ENCODE measurements around the gene LCOR. TPM values are rescaled to one million over a fixed set of nuclear protein-coding genes. Genes with fewer than 3 reads are reported as not detected.
"Not testable (repeated sequence)": the region's sequence is repeated elsewhere in the genome, so short reads cannot be mapped to it uniquely, and the experiment has no call there.

LCOR gene
- total and polyA plus RNA-seq, 4 donors = 2.5 to 31.2 (median 14.5) TPM

DNA sequence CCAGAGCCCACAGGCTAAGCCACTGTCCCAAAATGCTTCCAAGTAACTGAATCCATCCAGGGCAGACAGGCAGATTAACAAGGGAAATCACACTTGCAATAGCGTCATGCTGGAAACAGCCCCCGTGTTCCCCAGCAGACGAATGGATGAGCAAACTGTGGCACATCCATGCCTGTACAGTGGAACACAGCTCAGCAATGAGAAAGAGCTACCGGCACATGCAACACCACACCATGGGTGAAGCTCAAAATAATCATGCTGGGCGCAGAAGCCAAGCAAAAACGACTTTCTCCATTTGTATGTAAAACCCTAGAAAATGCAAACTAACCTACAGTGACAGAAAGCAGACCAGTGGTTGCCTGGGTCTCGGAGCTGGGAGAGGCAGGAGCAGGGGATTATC is 200.5 kb downstream of the LCOR start:
- DNase-seq (ENCODE audit: low spot score) = no peak
- no peak overlapping the region for H3K27ac ChIP-seq (ENCODE audit: low read depth in 1 of 2, low read length in 2 of 2)
- no peaks in the 10 kb centered on the region for H3K9me3 ChIP-seq (ENCODE audit: control insufficient read depth in 4 of 4, low read length in 3 of 4)
- WGBS = 69% methylated on average over 7 of the region's 7 CpGs
- no peaks in the 10 kb centered on the region for H3K27me3 ChIP-seq (ENCODE audit: control insufficient read depth in 4 of 4, insufficient read depth in 4 of 4, low read length in 3 of 4)
- H3K36me3 ChIP-seq (ENCODE audit: control insufficient read depth in 4 of 4, insufficient read depth in 3 of 4, low read depth in 1 of 4, low read length in 3 of 4) = no peaks in the 10 kb centered on the region
- H3K4me1 ChIP-seq (ENCODE audit: control insufficient read depth in 4 of 4, insufficient read depth in 4 of 4, low read length in 3 of 4) = peaks cover 0 to 6% (median 3%) of the 10 kb centered on the region in 4 donors
- no peak overlapping the region for H3K4me3 ChIP-seq (ENCODE audit: low read depth in 1 of 3, low read length in 3 of 3)
- TF ChIP-seq RAD21 (IDR thresholded peaks at IDR 0.05) = no peak
- no peak for TF ChIP-seq SP1 (IDR thresholded peaks at IDR 0.05)
- no peak for TF ChIP-seq FOXA1 (IDR thresholded peaks at IDR 0.05)
- TF ChIP-seq, protein P1, sequence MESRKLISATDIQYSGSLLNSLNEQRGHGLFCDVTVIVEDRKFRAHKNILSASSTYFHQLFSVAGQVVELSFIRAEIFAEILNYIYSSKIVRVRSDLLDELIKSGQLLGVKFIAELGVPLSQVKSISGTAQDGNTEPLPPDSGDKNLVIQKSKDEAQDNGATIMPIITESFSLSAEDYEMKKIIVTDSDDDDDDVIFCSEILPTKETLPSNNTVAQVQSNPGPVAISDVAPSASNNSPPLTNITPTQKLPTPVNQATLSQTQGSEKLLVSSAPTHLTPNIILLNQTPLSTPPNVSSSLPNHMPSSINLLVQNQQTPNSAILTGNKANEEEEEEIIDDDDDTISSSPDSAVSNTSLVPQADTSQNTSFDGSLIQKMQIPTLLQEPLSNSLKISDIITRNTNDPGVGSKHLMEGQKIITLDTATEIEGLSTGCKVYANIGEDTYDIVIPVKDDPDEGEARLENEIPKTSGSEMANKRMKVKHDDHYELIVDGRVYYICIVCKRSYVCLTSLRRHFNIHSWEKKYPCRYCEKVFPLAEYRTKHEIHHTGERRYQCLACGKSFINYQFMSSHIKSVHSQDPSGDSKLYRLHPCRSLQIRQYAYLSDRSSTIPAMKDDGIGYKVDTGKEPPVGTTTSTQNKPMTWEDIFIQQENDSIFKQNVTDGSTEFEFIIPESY (IDR thresholded peaks at IDR 0.05) = no peak
- no peak for TF ChIP-seq YY1 (IDR thresholded peaks at IDR 0.05)
- no peak for TF ChIP-seq EGR1 (IDR thresholded peaks at IDR 0.05; ENCODE audit: low read depth in 2 of 2)
- TF ChIP-seq, protein P2, sequence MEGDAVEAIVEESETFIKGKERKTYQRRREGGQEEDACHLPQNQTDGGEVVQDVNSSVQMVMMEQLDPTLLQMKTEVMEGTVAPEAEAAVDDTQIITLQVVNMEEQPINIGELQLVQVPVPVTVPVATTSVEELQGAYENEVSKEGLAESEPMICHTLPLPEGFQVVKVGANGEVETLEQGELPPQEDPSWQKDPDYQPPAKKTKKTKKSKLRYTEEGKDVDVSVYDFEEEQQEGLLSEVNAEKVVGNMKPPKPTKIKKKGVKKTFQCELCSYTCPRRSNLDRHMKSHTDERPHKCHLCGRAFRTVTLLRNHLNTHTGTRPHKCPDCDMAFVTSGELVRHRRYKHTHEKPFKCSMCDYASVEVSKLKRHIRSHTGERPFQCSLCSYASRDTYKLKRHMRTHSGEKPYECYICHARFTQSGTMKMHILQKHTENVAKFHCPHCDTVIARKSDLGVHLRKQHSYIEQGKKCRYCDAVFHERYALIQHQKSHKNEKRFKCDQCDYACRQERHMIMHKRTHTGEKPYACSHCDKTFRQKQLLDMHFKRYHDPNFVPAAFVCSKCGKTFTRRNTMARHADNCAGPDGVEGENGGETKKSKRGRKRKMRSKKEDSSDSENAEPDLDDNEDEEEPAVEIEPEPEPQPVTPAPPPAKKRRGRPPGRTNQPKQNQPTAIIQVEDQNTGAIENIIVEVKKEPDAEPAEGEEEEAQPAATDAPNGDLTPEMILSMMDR (IDR thresholded peaks at IDR 0.05; ENCODE audit: low read depth, low read length, missing input control) = no peak
- TF ChIP-seq, protein P3, sequence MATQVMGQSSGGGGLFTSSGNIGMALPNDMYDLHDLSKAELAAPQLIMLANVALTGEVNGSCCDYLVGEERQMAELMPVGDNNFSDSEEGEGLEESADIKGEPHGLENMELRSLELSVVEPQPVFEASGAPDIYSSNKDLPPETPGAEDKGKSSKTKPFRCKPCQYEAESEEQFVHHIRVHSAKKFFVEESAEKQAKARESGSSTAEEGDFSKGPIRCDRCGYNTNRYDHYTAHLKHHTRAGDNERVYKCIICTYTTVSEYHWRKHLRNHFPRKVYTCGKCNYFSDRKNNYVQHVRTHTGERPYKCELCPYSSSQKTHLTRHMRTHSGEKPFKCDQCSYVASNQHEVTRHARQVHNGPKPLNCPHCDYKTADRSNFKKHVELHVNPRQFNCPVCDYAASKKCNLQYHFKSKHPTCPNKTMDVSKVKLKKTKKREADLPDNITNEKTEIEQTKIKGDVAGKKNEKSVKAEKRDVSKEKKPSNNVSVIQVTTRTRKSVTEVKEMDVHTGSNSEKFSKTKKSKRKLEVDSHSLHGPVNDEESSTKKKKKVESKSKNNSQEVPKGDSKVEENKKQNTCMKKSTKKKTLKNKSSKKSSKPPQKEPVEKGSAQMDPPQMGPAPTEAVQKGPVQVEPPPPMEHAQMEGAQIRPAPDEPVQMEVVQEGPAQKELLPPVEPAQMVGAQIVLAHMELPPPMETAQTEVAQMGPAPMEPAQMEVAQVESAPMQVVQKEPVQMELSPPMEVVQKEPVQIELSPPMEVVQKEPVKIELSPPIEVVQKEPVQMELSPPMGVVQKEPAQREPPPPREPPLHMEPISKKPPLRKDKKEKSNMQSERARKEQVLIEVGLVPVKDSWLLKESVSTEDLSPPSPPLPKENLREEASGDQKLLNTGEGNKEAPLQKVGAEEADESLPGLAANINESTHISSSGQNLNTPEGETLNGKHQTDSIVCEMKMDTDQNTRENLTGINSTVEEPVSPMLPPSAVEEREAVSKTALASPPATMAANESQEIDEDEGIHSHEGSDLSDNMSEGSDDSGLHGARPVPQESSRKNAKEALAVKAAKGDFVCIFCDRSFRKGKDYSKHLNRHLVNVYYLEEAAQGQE (IDR thresholded peaks at IDR 0.05) = no peak
- TF ChIP-seq HNF4A (conservative IDR thresholded peaks at IDR 0.05) = no peak
- TF ChIP-seq NR2F2 (IDR thresholded peaks at IDR 0.05) = no peak
- no peak for TF ChIP-seq TAF1 (conservative IDR thresholded peaks at IDR 0.05)
- no peak for TF ChIP-seq FOXA2 (IDR thresholded peaks at IDR 0.05)
- no peak for TF ChIP-seq JUND (IDR thresholded peaks at IDR 0.05)
- TF ChIP-seq, protein P4, sequence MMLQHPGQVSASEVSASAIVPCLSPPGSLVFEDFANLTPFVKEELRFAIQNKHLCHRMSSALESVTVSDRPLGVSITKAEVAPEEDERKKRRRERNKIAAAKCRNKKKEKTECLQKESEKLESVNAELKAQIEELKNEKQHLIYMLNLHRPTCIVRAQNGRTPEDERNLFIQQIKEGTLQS (IDR thresholded peaks at IDR 0.05) = no peak
- no peak for TF ChIP-seq HNF4G (IDR thresholded peaks at IDR 0.05)
- TF ChIP-seq, protein P5, sequence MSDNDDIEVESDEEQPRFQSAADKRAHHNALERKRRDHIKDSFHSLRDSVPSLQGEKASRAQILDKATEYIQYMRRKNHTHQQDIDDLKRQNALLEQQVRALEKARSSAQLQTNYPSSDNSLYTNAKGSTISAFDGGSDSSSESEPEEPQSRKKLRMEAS (IDR thresholded peaks at IDR 0.05) = no peak
- TF ChIP-seq GABPA (IDR thresholded peaks at IDR 0.05 in 1 of 2, conservative IDR thresholded peaks at IDR 0.05 in 1 of 2) = no peak
- no peak for TF ChIP-seq RXRA (IDR thresholded peaks at IDR 0.05)
- H3K9ac ChIP-seq (ENCODE audit: low read depth in 1 of 2, low read length in 2 of 2) = no peak overlapping the region

DNA sequence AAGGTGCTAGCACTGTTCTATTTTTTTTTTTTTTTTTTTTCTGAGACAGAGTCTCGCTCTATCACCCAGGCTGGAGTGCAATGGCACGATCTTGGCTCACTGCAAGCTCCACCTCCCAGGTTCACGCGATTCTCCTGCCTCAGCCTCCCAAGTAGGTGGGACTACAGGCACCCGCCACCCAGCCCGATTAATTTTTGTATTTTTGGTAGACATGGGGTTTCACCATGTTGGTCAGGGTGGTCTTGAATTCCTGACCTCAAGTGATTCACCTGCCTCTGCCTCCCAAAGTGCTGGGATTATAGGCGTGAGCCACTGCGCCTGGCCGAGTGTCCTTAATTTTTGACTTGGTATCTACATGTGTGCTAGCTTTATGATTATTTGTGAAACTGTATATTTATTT is 201.7 kb downstream of the LCOR start:
- H3K4me1 ChIP-seq (ENCODE audit: control insufficient read depth in 4 of 4, insufficient read depth in 4 of 4, low read length in 3 of 4) = peaks cover 0 to 10% (median 8%) of the 10 kb centered on the region in 4 donors
- not testable (repeated sequence) for H3K27ac ChIP-seq (ENCODE audit: low read depth in 1 of 2, low read length in 2 of 2); H3K9ac ChIP-seq (ENCODE audit: low read depth in 1 of 2, low read length in 2 of 2); H3K4me3 ChIP-seq (ENCODE audit: low read depth in 1 of 3, low read length in 3 of 3); H3K27me3 ChIP-seq (ENCODE audit: control insufficient read depth in 4 of 4, insufficient read depth in 4 of 4, low read length in 3 of 4); H3K36me3 ChIP-seq (ENCODE audit: control insufficient read depth in 4 of 4, insufficient read depth in 3 of 4, low read depth in 1 of 4, low read length in 3 of 4); DNase-seq (ENCODE audit: low spot score); H3K9me3 ChIP-seq (ENCODE audit: control insufficient read depth in 4 of 4, low read length in 3 of 4)
- WGBS = 97% methylated on average over 9 of the region's 9 CpGs
